ENCODE results near the gene ZNF799. TPM values are rescaled to one million over a fixed set of nuclear protein-coding genes. Genes with fewer than 3 reads are reported as not detected.
"Not testable (repeated sequence)": the region's sequence is repeated elsewhere in the genome, so short reads cannot be mapped to it uniquely, and the experiment has no call there.

ZNF799 gene
- total RNA-seq (ENCODE audit: low replicate concordance): 5.4 and 6.5 TPM in 2 replicates
- long read RNA-seq, transcript ZNF799-202 (4 exons, 2,583 nt): major isoform, 39 of 41 reads
- long read RNA-seq, partial matches to known transcripts: 0 of 41 reads
- long read RNA-seq, other reads (novel, unspliced or antisense): 1 of 41 reads

- peak; percentile 48 for TF ChIP-seq CTCF (conservative IDR thresholded peaks at IDR 0.05)
- H3K4me1 Mint-ChIP-seq (ENCODE audit: unreplicated experiment): no peaks in the 10 kb centered on the region
- H3K4me3 Mint-ChIP-seq: peak within 1 kb of the TSS; percentile 95
Measured at GRCh38 chr19:12400633-12401502, at the start of gene ZNF799. Gene ZNF799 (minus strand): TSS chr19:12401271. CDS start chr19:12401070, 201 bp downstream.

GRCh38 chr19:12450844-12451243 lies 49.8 kb upstream of the ZNF799 start:
- TF ChIP-seq CTCF (conservative IDR thresholded peaks at IDR 0.05): no peak
- Mint-ChIP-seq H3K4me1 (ENCODE audit: unreplicated experiment) (no peaks in the 10 kb centered on the region), H3K36me3 (peaks cover 16% of the 10 kb centered on the region), H3K27me3 (no peaks in the 10 kb centered on the region), H3K4me3 (no peak overlapping the region), H3K27ac (no peak overlapping the region), H3K9me3 (peaks cover 19% of the 10 kb centered on the region)
- no peak for DNase-seq (ENCODE audit: extremely low spot score, unreplicated experiment)

More at GRCh38 chr19:12400633-12401502, at the start of gene ZNF799:
- peak; percentile 96 for DNase-seq (ENCODE audit: extremely low spot score, unreplicated experiment)
- no peaks in the 10 kb centered on the region for H3K27me3 Mint-ChIP-seq
- H3K9me3 Mint-ChIP-seq: no peaks in the 10 kb centered on the region
- H3K27ac Mint-ChIP-seq: peak within 1 kb of the TSS; percentile 92
- H3K36me3 Mint-ChIP-seq: no peaks in the 10 kb centered on the region

- Mint-ChIP-seq H3K36me3 (peaks cover 16% of the 10 kb centered on the region), H3K27me3 (no peaks in the 10 kb centered on the region), H3K4me1 (ENCODE audit: unreplicated experiment) (no peaks in the 10 kb centered on the region), H3K27ac (no peak overlapping the region), H3K4me3 (no peak overlapping the region), H3K9me3 (peaks cover 26% of the 10 kb centered on the region)
- DNase-seq (ENCODE audit: extremely low spot score, unreplicated experiment): no peak
- no peak for TF ChIP-seq CTCF (conservative IDR thresholded peaks at IDR 0.05)
Measured at GRCh38 chr19:12448808-12449207, 47.7 kb upstream of the ZNF799 start.

GRCh38 chr19:12440541-12441316 lies 39.7 kb upstream of the ZNF799 start, which contains the start of gene ZNF443:
Gene ZNF443 (minus strand): TSS chr19:12441021. CDS start chr19:12440914, 107 bp downstream.
- H3K27me3 Mint-ChIP-seq: no peaks in the 10 kb centered on the region
- peaks cover 14% of the 10 kb centered on the region for H3K36me3 Mint-ChIP-seq
- peak within 1 kb of the TSS; percentile 98 for H3K27ac Mint-ChIP-seq
- peaks cover 9% of the 10 kb centered on the region for H3K4me1 Mint-ChIP-seq (ENCODE audit: unreplicated experiment)
- H3K4me3 Mint-ChIP-seq: peak within 1 kb of the TSS; percentile 100
- DNase-seq (ENCODE audit: extremely low spot score, unreplicated experiment): peak; percentile 99
- no peak for TF ChIP-seq CTCF (conservative IDR thresholded peaks at IDR 0.05)
- H3K9me3 Mint-ChIP-seq: peaks cover 12% of the 10 kb centered on the region

GRCh38 chr19:12439686-12440540 lies 38.8 kb upstream of the ZNF799 start:
- Mint-ChIP-seq H3K36me3 (peaks cover 14% of the 10 kb centered on the region), H3K27ac (peak overlapping the region; percentile 98), H3K4me3 (peak overlapping the region; percentile 100), H3K9me3 (peaks cover 11% of the 10 kb centered on the region)
- DNase-seq (ENCODE audit: extremely low spot score, unreplicated experiment); H3K4me1 Mint-ChIP-seq (ENCODE audit: unreplicated experiment); H3K27me3 Mint-ChIP-seq: not testable (repeated sequence)

DNA sequence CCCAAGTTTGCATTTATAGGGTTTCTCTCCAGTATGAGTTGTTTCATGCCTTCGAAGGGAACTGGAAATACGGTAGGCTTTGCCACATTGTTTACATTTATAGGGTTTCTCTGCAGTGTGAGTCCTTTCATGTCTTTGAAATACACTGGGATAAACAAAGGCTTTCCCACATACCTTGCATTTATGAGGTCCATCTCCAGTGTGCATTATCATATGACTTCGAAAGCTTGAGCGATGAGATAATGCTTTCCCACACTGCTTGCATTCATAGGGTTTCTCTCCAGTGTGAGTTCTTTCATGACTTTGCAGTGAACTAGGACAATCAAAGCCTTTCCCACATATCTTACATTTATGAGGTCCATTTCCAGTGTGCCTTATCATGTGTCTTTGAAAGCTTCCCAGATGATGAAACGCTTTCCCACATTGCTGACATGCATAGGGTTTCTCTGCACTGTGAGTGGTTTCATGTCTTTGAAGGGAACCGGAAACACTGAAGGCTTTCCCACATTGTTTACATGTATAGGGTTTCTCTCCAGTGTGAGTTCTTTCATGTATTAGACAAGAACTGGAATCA lies 29.7 kb upstream of the ZNF799 start:
- Mint-ChIP-seq H3K9me3 (peaks cover 23% of the 10 kb centered on the region), H3K36me3 (peaks cover 56% of the 10 kb centered on the region)
- H3K4me1 Mint-ChIP-seq (ENCODE audit: unreplicated experiment): not testable (repeated sequence)

More for the DNA sequence above, 29.7 kb upstream of the ZNF799 start:
- H3K4me3 Mint-ChIP-seq; DNase-seq (ENCODE audit: extremely low spot score, unreplicated experiment); H3K27ac Mint-ChIP-seq; H3K27me3 Mint-ChIP-seq: not testable (repeated sequence)

Measured in type B pancreatic cell (in vitro differentiated cells).